ENCODE results near the gene C1QTNF8.

DNA sequence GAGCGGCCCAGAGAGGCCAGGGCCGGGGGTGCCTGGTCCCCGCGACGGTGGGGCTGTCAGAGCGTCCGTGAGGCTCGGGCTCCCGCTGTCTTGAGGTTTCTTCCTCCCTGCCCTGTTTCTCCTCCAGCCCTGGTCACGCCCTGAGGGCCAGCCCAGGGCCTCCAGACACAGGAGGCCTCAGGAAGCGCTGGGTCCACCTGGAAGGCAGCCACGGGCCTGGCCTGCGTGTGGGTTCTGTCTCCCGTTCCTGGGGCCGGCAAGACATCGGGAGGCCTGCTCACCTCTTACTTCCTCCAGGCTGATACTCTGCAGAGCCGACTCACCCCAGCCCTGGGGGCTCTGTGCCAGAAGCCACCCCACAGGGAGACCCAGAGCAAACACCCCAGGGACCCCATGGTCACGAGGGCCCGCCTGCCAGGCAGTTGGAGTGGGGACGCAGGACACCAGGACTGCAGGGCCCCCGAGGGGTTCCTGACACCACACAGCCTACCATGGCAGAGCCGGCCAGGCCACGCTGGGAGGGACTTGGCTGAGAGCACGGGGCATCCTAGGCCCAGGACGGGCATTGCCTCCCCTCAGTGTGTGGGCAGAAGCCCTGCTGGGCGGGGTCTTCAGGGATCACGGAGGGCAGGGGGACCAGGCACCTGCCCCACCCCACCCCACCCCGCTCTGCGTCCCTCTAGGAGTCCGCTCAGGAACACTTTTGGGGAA is 37.9 kb upstream of the C1QTNF8 start:
- TF ChIP-seq EP300 (IDR thresholded peaks at IDR 0.05; ENCODE audit: borderline replicate concordance) (no peak), TCF12 (IDR thresholded peaks at IDR 0.05; ENCODE audit: low read depth) (no peak), TEAD4 (IDR thresholded peaks at IDR 0.05) (no peak), FOXM1 (IDR thresholded peaks at IDR 0.05; ENCODE audit: borderline replicate concordance, low read depth) (no peak), EGR1 (IDR thresholded peaks at IDR 0.05) (no peak), TAF1 (IDR thresholded peaks at IDR 0.05; ENCODE audit: low read depth) (no peak), CEBPB (IDR thresholded peaks at IDR 0.05) (no peak), RAD21 (IDR thresholded peaks at IDR 0.05; ENCODE audit: low read depth) (no peak), ZBTB7A (IDR thresholded peaks at IDR 0.05; ENCODE audit: low read depth) (no peak), CREB1 (IDR thresholded peaks at IDR 0.05; ENCODE audit: low read depth) (no peak)
- TF ChIP-seq, protein P1, sequence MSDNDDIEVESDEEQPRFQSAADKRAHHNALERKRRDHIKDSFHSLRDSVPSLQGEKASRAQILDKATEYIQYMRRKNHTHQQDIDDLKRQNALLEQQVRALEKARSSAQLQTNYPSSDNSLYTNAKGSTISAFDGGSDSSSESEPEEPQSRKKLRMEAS (IDR thresholded peaks at IDR 0.05), result no peak

All from Ishikawa (cell line).